ENCODE results near the gene KPNB1.

Gene KPNB1

DNA sequence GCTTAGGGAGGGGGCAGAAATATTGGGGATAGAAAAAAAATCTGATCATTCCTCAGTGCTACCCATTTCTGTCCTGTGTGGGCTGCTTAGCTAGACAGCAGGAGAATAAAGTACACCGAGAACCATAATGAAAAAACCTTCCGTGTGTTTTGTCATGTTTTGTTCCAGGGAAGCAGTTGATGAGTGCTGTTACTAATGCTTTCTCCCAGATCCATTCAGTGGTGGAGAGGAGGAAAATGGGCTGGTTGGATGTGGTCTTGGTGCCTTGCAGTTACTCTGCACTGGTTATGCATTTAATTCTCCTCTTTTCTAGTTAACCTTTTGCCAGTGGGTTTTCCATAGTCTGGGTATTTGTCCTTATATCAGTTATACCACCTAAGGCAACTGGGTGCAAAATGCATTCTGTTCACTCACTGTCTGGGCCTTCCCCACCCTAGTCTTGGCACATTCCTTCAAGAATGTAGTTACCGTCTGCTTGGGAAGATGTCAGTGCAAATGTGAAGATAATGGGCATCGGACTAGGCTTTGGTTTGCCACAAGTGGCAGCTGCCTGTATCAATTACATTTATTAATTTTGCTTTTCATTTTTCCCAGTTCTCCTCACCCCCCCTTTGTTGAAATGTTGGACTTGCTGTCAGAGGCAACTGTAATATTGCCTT, 34.9 kb downstream of the KPNB1 start:
- DNase-seq (ENCODE audit: low read depth in 2 of 2): no peak
- TF ChIP-seq, protein P1, sequence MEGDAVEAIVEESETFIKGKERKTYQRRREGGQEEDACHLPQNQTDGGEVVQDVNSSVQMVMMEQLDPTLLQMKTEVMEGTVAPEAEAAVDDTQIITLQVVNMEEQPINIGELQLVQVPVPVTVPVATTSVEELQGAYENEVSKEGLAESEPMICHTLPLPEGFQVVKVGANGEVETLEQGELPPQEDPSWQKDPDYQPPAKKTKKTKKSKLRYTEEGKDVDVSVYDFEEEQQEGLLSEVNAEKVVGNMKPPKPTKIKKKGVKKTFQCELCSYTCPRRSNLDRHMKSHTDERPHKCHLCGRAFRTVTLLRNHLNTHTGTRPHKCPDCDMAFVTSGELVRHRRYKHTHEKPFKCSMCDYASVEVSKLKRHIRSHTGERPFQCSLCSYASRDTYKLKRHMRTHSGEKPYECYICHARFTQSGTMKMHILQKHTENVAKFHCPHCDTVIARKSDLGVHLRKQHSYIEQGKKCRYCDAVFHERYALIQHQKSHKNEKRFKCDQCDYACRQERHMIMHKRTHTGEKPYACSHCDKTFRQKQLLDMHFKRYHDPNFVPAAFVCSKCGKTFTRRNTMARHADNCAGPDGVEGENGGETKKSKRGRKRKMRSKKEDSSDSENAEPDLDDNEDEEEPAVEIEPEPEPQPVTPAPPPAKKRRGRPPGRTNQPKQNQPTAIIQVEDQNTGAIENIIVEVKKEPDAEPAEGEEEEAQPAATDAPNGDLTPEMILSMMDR (IDR thresholded peaks at IDR 0.05; ENCODE audit: low read depth, low read length): no peak
- H3K4me3 ChIP-seq (replicated peaks in 1 of 2; ENCODE audit: low read depth in 2 of 2, low read length in 2 of 2): no peak overlapping the region

DNA sequence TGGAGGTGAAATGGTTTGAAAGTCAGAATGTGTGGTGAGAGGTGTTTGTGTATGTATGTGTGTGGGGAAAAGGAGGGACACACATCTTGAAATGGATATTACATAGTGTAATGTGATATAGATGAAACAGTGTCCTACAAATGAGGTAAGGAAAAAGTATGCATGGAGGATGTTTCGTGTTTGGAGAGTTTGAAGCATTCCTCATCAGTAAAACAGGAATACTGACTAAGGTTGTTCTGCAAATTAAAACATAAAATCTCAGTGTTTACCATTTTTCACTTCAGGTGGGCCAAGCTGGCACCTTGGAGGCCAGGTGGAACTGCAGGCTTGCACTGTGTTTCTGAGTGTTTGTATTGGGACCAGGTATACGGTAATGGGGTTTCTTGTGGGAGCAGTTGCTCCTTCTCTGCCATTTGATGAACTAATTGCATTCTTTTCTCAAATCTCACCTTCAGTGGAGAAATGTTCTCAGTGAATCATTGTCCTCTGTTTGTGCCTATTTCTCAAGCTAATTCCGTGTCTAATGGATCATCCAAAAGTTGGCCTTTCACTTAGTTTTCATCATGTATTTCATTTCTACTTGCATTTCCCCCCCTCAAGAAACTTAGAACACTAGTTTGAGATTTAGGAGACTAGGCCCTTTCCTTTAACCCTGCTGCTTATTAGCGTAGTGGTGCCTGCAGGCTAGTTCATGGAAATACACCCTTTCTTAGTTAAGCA, 36.0 kb downstream of the KPNB1 start:
- H3K4me3 ChIP-seq (replicated peaks in 1 of 2; ENCODE audit: low read depth in 2 of 2, low read length in 2 of 2): no peak overlapping the region
- peak in 1 of 2 donors; percentile 66 for DNase-seq (ENCODE audit: low read depth in 2 of 2)
- TF ChIP-seq, protein P1 (IDR thresholded peaks at IDR 0.05; ENCODE audit: low read depth, low read length): no peak

DNA sequence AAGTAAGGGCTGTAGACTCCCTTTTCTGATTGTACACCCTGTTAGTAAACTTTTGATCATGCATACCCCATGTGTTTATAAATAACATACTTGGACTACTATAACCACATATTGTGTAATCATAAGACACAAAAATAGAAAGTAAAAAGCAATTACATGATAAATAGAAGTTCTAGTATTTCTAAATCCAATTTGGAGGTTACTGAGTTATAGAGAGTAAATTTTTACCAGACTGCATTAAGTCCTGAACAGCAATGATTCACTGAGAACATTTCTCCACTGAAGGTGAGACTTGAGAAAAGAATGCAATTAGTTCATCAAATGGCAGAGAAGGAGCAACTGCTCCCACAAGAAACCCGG, 36.5 kb downstream of the KPNB1 start:
- no peak overlapping the region for H3K4me3 ChIP-seq (replicated peaks in 1 of 2; ENCODE audit: low read depth in 2 of 2, low read length in 2 of 2)
- peak in 1 of 2 donors; percentile 73 for DNase-seq (ENCODE audit: low read depth in 2 of 2)
- TF ChIP-seq, protein P1 (IDR thresholded peaks at IDR 0.05; ENCODE audit: low read depth, low read length): no peak

DNA sequence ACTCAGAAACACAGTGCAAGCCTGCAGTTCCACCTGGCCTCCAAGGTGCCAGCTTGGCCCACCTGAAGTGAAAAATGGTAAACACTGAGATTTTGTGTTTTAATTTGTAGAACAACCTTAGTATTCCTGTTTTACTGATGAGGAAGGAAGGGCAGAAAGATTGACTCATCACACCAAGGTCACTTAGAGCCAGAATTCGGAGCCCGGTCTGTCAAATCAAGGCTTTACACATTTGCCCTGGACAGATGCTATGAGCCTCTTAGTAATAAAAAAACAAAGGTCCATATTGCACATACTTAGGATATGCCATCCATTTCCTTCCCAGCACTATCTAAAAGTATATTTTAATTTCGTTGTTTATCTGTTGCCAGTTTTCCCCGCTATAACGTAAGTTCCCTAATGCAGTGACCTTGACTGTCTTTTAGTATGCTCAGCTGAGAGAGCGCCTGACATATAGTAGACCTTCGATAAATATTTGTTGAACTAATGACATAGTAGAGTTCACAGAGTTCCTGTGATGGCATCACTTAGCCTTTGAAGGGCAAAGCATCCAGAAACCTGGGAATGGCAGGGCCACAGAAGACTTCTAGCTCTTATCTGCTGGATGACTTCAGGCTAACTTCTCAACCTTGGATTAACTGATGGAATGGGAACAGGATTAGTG, 37.1 kb downstream of the KPNB1 start:
- TF ChIP-seq, protein P1 (IDR thresholded peaks at IDR 0.05; ENCODE audit: low read depth, low read length): no peak
- no peak overlapping the region for H3K4me3 ChIP-seq (replicated peaks in 1 of 2; ENCODE audit: low read depth in 2 of 2, low read length in 2 of 2)
- peak in 1 of 2 donors; percentile 65 for DNase-seq (ENCODE audit: low read depth in 2 of 2)

DNA sequence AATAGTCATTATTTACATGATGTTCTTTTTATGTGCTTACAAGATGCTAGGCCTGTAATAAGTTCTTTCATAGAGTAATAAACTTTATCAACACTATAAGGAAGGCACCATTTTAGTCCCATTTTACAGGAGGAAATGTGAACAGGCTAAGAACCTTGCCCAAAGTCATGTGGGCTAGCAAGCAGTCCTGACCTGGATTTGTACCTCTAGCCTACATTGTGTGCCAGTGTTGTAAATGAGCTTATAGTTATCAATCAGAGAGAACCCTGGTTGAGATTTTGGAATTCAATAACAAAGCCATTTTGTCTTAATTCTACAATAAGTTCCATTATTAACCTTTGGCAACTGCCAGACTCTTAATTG, 37.6 kb downstream of the KPNB1 start:
- H3K4me3 ChIP-seq (replicated peaks in 1 of 2; ENCODE audit: low read depth in 2 of 2, low read length in 2 of 2): no peak overlapping the region
- DNase-seq (ENCODE audit: low read depth in 2 of 2): no peak
- TF ChIP-seq, protein P1 (IDR thresholded peaks at IDR 0.05; ENCODE audit: low read depth, low read length): no peak

DNA sequence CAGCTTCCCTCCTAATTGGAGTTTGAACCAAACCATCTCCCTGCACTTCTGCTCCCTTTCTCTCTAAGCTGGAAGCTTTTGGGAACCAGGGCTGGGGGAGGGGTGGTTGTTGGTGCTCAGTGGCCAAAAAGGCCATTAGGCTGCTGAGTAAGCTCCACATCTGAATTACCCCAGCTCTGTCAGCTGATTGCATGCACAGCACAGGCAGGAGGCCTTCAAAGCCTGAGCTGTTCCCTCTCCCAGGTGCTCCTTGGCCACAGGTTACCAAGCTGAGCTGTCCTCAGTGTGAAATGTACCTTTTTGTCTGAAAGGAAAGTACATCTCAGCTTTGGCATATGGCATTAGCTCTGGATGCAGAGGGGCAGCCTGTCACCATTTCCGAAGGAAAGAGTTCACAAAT, 38.0 kb downstream of the KPNB1 start:
- TF ChIP-seq, protein P1 (IDR thresholded peaks at IDR 0.05; ENCODE audit: low read depth, low read length): no peak
- DNase-seq (ENCODE audit: low read depth in 2 of 2): peak in 1 of 2 donors; percentile 34
- no peak overlapping the region for H3K4me3 ChIP-seq (replicated peaks in 1 of 2; ENCODE audit: low read depth in 2 of 2, low read length in 2 of 2)

Data from cardiac fibroblast (primary cell).